HL-60 (cell line): Measurements from ENCODE around the gene DELE1.

Experiments used
- DNase-seq, 2 experiments: peaks; one replicate each; pipeline ENCODE4 v3.0.0-alpha.2; 2010 to 2020; ENCODE audit warnings: low read depth in 1 of 2, low spot score in 1 of 2
- H3K27ac ChIP-seq: fragments of 250-450 bp; sonication (Bioruptor Pico); replicated peaks from 2 replicates; pipeline ENCODE4 v1.5.1; 2020; ENCODE audit warnings: mild to moderate bottlenecking, moderate library complexity
- H3K27me3 ChIP-seq: fragments of 250-450 bp; sonication (Bioruptor Pico); 2 replicates; pipeline ENCODE4 v1.5.1; 2021; ENCODE audit warnings: mild to moderate bottlenecking, moderate library complexity; ENCODE audit not compliant: insufficient read depth, poor library complexity, severe bottlenecking
- H3K4me3 ChIP-seq: replicated peaks from 2 replicates; pipeline ENCODE4 v1.5.1; 2011; ENCODE audit warnings: mild to moderate bottlenecking, control low read depth, low read length; ENCODE audit not compliant: insufficient read depth
- GABPA ChIP-seq: IDR thresholded peaks from 2 replicates; pipeline ENCODE4 v1.6.1; 2012; ENCODE audit warnings: low read depth
- POLR2AphosphoS5 ChIP-seq: IDR thresholded peaks from 2 replicates; pipeline ENCODE4 v1.6.1; 2012; ENCODE audit warnings: low read depth
- REST ChIP-seq: IDR thresholded peaks from 2 replicates; pipeline ENCODE4 v1.6.1; 2012; ENCODE audit warnings: low read depth; ENCODE audit not compliant: insufficient replicate concordance
- SPI1 ChIP-seq: IDR thresholded peaks from 2 replicates; pipeline ENCODE4 v1.6.1; 2012; ENCODE audit warnings: low read depth, mild to moderate bottlenecking, borderline replicate concordance
- TF ChIP-seq, protein P1 (sequence below): IDR thresholded peaks from one replicate; pipeline ENCODE4 v1.5.1; 2011; ENCODE audit warnings: low read length, control low read depth, inconsistent platforms; ENCODE audit not compliant: insufficient read depth

Gene DELE1

GRCh38 chr5:141966275-141966962 lies 42.7 kb downstream of the DELE1 start:
- TF ChIP-seq POLR2AphosphoS5 (no peak), REST (no peak), SPI1 (no peak)
- H3K27ac ChIP-seq: no peak overlapping the region
- no peak for DNase-seq
- no peak overlapping the region for H3K4me3 ChIP-seq
- no peaks in the 10 kb centered on the region for H3K27me3 ChIP-seq

DNA sequence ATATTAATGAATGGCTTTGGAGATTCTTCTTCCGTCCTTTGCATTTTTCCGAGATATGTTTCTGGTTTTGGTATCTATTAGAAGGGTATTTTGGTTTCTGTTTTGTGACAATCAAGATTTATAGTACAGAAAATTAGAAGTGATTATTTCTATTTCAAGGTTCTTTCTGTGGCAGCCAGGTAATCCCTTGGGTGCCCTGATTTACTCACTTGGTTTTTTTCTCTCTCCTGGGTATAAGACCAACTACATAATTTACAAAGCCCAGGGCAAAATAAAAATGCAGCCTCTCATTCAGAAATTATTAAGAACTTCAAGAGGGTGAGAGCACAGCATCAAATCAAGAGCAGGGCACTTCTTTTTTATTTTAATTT lies 43.3 kb downstream of the DELE1 start:
- TF ChIP-seq REST (no peak), POLR2AphosphoS5 (no peak)
- TF ChIP-seq, protein P1, sequence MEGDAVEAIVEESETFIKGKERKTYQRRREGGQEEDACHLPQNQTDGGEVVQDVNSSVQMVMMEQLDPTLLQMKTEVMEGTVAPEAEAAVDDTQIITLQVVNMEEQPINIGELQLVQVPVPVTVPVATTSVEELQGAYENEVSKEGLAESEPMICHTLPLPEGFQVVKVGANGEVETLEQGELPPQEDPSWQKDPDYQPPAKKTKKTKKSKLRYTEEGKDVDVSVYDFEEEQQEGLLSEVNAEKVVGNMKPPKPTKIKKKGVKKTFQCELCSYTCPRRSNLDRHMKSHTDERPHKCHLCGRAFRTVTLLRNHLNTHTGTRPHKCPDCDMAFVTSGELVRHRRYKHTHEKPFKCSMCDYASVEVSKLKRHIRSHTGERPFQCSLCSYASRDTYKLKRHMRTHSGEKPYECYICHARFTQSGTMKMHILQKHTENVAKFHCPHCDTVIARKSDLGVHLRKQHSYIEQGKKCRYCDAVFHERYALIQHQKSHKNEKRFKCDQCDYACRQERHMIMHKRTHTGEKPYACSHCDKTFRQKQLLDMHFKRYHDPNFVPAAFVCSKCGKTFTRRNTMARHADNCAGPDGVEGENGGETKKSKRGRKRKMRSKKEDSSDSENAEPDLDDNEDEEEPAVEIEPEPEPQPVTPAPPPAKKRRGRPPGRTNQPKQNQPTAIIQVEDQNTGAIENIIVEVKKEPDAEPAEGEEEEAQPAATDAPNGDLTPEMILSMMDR: no peak
- DNase-seq: no peak
- no peak overlapping the region for H3K27ac ChIP-seq
- no peaks in the 10 kb centered on the region for H3K27me3 ChIP-seq
- no peak overlapping the region for H3K4me3 ChIP-seq

- Histone ChIP-seq H3K27ac (peak within 1 kb of the TSS; percentile 93), H3K4me3 (peak within 1 kb of the TSS; percentile 54), H3K27me3 (no peaks in the 10 kb centered on the region)
- TF ChIP-seq POLR2AphosphoS5: peak; percentile 95
- TF ChIP-seq, protein P1: peak; percentile 89
- TF ChIP-seq SPI1: no peak
- peak; percentile 84 for TF ChIP-seq GABPA
- TF ChIP-seq REST: peak; percentile 52
- peak; percentile 80 to 97 for DNase-seq
Measured at GRCh38 chr5:141968914-141969608, 45.4 kb downstream of the DELE1 start, which contains the start of gene RNF14. RNF14 (plus strand) TSS chr5:141969105; CDS start chr5:141973589, 4,484 bp downstream.
